Erythroblast (primary cell): ENCODE measurements around the gene MAML2.

ENCODE experiments used
- GATA1 ChIP-seq: IDR thresholded peaks from 2 replicates; pipeline ENCODE4 v1.6.1; 2011; ENCODE audit warnings: low read depth, mild to moderate bottlenecking, control low read depth, low read length, moderate library complexity
- POLR2A ChIP-seq: IDR thresholded peaks from 2 replicates; pipeline ENCODE4 v1.6.1; 2011; ENCODE audit warnings: mild to moderate bottlenecking, low read length

DNA sequence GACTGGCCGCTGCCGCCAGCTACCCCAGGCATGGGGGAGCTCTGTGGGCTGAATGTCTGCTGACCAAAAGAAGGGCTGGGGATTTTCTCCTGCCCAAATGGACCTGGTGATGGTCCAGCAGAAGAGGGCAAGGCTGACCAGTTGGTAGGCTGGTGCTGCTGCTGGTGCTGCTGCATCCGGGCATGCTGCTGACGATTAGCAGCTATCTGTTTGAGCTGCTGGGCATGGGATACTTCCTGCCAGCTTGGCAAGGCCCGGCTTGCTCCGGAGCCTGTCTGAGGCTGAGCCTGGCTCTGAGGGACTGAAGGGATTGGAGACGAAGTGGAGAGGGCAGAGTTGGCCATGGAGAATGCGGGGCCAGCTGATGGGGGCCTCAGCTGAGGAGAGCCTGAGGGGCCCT is 250.5 kb downstream of the MAML2 start:
- TF ChIP-seq POLR2A = no peak
- no peak for TF ChIP-seq GATA1
